WTC11 (cell line): ENCODE data around the gene FERMT1.

Source experiments
- EMX1 ChIP-seq: fragments of 250-450 bp; sonication (Bioruptor Pico); IDR thresholded peaks from 2 replicates; pipeline ENCODE4 v1.8.0; 2021; ENCODE audit warnings: mild to moderate bottlenecking
- NR1H2 ChIP-seq: sonication (generic); formaldehyde crosslinking; IDR thresholded peaks from 2 replicates; pipeline ENCODE4 v1.9.0; 2021; ENCODE audit warnings: mild to moderate bottlenecking, moderate library complexity, missing genetic modification reagents
- TF ChIP-seq, protein P1 (sequence below): sonication (generic); formaldehyde crosslinking; IDR thresholded peaks from 2 replicates; pipeline ENCODE4 v1.8.1; 2022; ENCODE audit warnings: low read depth, missing genetic modification reagents, borderline replicate concordance
- TF ChIP-seq, protein P2 (sequence below): sonication (generic); formaldehyde crosslinking; IDR thresholded peaks from 2 replicates; pipeline ENCODE4 v1.8.1; 2022; ENCODE audit warnings: mild to moderate bottlenecking, moderate library complexity, missing genetic modification reagents
- TF ChIP-seq, protein P3 (sequence below): sonication (generic); formaldehyde crosslinking; IDR thresholded peaks from 2 replicates; pipeline ENCODE4 v1.8.0; 2022; ENCODE audit warnings: mild to moderate bottlenecking, missing genetic modification reagents

DNA sequence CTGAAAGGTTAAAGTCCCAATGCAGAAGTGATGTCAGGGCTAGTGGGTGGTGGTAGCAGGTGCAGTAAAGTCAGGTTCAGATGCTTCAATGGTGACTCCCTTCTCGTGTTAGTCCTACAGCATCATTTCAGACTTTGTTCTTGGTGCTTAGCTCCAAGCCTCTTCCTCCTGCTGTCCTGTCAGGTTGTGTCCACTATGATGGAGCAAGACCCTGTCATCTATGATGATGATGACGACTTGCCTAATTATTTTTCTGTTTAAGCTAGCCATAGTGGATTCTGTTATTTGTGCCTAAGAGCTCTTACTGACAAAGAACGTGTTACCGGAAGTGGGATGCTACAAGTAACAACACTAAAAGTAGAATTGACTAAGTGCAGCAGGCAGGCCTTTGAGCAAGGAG lies 5.0 kb upstream of the FERMT1 start:
- TF ChIP-seq, protein P1, sequence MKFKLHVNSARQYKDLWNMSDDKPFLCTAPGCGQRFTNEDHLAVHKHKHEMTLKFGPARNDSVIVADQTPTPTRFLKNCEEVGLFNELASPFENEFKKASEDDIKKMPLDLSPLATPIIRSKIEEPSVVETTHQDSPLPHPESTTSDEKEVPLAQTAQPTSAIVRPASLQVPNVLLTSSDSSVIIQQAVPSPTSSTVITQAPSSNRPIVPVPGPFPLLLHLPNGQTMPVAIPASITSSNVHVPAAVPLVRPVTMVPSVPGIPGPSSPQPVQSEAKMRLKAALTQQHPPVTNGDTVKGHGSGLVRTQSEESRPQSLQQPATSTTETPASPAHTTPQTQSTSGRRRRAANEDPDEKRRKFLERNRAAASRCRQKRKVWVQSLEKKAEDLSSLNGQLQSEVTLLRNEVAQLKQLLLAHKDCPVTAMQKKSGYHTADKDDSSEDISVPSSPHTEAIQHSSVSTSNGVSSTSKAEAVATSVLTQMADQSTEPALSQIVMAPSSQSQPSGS (CRISPR knock-in tag): no peak
- TF ChIP-seq, protein P2, sequence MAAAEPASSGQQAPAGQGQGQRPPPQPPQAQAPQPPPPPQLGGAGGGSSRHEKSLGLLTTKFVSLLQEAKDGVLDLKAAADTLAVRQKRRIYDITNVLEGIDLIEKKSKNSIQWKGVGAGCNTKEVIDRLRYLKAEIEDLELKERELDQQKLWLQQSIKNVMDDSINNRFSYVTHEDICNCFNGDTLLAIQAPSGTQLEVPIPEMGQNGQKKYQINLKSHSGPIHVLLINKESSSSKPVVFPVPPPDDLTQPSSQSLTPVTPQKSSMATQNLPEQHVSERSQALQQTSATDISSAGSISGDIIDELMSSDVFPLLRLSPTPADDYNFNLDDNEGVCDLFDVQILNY (CRISPR knock-in tag): no peak
- TF ChIP-seq, protein P3, sequence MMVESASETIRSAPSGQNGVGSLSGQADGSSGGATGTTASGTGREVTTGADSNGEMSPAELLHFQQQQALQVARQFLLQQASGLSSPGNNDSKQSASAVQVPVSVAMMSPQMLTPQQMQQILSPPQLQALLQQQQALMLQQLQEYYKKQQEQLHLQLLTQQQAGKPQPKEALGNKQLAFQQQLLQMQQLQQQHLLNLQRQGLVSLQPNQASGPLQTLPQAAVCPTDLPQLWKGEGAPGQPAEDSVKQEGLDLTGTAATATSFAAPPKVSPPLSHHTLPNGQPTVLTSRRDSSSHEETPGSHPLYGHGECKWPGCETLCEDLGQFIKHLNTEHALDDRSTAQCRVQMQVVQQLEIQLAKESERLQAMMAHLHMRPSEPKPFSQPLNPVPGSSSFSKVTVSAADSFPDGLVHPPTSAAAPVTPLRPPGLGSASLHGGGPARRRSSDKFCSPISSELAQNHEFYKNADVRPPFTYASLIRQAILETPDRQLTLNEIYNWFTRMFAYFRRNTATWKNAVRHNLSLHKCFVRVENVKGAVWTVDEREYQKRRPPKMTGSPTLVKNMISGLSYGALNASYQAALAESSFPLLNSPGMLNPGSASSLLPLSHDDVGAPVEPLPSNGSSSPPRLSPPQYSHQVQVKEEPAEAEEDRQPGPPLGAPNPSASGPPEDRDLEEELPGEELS (CRISPR knock-in tag): no peak
- TF ChIP-seq NR1H2 (CRISPR knock-in tag) (no peak), EMX1 (CRISPR knock-in tag) (no peak)
